ENCODE data around the gene VPS41.

DNA sequence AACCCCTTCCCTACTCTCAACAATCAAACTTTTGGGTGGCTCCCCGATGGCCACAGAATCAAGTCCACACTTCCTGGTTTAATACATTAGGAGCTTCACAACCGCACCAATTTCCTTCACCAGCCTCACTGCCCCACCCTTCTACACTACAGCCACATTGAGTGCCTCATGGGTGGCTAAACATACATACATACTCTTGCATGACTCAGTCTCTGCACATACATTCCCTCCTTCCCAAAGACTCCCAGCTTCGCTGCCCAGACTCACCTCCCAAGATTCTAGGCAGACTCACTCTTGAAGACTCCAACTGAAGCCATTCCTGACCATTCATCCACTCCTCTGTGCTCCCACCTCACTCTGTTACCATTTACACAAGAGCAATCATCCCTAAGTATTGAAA is 15.9 kb downstream of the VPS41 start:
- no peak for TF ChIP-seq POLR2A (IDR thresholded peaks at IDR 0.05; ENCODE audit: extremely low read depth, insufficient read length)
- TF ChIP-seq, protein P1, sequence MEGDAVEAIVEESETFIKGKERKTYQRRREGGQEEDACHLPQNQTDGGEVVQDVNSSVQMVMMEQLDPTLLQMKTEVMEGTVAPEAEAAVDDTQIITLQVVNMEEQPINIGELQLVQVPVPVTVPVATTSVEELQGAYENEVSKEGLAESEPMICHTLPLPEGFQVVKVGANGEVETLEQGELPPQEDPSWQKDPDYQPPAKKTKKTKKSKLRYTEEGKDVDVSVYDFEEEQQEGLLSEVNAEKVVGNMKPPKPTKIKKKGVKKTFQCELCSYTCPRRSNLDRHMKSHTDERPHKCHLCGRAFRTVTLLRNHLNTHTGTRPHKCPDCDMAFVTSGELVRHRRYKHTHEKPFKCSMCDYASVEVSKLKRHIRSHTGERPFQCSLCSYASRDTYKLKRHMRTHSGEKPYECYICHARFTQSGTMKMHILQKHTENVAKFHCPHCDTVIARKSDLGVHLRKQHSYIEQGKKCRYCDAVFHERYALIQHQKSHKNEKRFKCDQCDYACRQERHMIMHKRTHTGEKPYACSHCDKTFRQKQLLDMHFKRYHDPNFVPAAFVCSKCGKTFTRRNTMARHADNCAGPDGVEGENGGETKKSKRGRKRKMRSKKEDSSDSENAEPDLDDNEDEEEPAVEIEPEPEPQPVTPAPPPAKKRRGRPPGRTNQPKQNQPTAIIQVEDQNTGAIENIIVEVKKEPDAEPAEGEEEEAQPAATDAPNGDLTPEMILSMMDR (IDR thresholded peaks at IDR 0.05; ENCODE audit: low read depth, low read length), result no peak
- TF ChIP-seq MYC (IDR thresholded peaks at IDR 0.05; ENCODE audit: low read depth, low read length), result no peak

Measured in NB4 (cell line).